GM03348 (cell line): ENCODE measurements around the gene CCBE1.
"Not testable (repeated sequence)": the region's sequence is repeated elsewhere in the genome, so short reads cannot be mapped to it uniquely, and the experiment has no call there.

Source experiments
- DNase-seq: peaks from one replicate; pipeline ENCODE4 v3.0.0; 2012; ENCODE audit warnings: low spot score

Gene CCBE1

DNA sequence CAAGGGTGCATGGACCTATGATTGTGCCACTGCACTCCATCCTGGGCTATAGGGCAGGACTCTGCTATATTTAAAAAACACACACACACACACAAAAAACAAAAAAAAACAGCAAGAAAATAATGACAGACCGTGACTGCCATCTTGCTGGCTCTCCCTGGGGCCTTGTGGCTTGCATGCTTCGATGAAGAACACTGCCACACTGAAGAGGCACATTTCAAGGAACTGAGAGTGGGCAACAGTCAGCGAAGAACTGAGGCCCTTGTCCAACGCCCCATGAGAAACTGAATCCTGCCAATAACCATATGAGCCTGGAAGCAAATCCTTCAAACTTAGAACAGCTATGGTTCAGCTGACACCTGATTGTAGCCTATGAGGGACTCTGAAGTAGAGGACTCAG, 158.1 kb downstream of the CCBE1 start:
- DNase-seq: no peak

DNA sequence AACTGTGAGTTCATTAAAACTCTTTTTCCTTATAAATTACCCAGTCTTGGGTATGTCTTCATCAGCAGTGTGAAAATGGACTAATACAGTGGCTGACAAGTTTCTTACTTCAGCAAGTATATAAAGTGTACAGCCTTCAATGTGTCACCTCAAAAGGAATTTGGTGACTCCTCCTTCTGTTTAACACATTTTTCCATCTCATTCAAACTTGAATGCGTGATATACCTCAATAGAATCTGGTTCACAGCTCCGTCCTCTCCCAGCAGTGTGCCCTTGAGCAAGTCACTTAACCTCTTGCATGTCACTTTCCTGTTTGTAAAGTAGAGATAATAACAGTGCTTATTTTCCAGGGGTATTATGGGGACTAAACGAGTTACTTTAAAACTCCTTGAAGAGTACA, 159.6 kb downstream of the CCBE1 start:
- DNase-seq: no peak

DNA sequence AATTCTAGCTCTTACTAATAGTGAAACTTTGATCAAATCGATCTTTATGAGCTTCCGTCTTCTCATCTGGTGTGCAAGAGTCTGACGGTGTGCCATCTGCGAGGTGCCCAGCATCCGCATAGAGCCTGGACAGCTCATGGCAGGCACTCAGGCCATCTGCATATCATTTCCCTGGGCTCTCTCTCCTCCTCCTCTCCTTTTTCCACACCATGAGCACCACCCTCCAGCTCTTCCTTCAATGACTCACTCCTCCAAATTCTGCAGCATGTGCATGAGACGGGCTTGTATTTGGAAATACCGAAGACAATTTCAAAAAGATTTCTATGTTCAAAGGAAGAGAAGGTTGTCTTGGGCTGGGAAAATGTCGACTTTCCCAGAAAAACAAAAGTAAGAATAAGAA, 161.1 kb downstream of the CCBE1 start:
- DNase-seq: peak; percentile 88

DNA sequence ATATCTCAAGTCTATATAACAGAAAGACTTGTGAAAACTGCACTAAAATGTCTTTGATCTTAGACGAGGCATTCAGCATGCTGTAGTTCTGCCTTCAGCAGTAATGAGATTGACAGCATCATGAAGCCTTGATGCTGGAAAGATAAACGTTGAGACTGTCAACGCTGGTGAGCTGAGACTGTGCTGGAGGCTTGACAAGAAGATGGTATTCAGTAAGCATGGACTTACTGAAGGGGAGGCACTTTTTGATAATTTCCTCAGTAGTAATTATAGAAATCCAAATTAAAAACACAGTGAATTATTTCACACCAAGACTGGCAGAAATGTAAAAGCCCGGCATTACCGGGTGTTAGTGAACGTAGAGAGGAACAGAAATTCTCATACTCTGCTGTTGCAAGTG, 162.2 kb downstream of the CCBE1 start:
- no peak for DNase-seq

DNA sequence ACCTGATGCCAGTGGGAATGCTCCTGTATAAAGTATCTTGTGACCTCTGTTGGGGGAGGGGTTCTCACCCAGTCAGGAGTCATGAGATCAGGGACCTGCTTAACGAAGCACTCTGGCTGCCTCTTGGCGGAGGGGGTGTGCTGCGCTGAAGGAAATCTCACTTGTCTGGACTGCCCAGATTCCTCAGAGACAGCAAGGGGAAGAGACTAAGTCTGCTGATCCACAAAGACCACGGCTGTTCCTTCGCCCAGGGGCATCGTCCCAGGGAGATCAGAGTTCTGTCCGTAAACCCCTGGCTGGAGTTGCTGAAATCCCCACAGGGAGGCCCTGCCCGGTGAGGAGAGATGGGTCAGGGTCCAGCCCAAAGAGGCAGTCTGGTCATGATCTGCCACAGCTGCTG, 168.4 kb downstream of the CCBE1 start:
- DNase-seq: no peak

DNA sequence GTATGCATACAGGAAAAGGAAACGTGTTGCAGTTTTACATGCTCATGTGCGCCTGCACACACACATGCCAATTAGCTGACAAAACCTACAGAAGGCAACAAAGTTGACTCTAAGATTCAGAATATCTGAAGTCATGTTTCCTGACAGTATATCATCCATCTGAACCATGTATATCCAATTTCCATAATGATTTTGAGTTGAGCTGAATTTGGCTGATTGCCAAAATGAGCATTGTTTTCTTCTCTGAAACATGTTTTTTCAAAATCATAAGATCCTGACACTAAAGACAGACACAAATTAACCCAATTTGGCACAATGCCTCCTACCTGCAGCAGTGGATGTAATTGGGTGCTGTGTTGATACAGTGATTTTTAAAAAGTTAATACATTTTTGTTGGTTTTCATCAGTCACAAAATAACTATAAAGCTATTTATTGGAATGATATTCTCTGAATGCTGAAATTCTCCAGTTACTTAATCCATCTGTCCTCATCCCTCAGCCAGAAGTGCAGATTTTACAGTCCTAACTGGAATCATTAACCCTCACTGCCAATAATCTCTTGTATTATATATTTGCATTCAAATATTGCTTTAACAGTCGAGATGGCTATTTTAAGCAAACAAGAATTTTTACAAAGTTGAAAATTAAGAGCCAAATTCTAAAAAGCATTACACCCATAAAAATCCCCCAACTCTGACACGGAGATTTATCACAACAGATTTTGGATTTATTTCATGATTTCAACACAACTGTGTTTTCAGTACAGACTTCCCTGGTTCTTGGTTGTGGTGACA, 176.5 kb downstream of the CCBE1 start:
- DNase-seq: no peak

DNA sequence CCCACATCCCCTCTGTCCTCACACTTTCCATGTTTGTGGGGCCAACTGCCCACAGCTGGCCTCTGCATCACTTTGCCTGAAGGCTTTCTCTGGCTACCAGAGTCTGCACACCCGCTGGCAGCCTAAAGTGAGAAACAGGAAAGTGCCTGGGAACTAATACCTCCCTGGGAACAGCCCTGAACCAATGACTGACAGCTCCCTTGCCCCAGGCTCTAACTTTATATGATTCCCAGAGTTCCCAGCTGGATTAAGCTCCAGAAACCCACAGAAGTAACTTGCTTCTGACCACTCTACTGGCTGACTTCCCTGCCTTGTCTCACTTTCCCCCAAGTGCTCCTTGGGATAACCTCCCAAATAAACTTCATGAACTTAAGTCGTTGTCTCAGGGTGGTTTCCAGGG, 178.5 kb downstream of the CCBE1 start:
- no peak for DNase-seq

DNA sequence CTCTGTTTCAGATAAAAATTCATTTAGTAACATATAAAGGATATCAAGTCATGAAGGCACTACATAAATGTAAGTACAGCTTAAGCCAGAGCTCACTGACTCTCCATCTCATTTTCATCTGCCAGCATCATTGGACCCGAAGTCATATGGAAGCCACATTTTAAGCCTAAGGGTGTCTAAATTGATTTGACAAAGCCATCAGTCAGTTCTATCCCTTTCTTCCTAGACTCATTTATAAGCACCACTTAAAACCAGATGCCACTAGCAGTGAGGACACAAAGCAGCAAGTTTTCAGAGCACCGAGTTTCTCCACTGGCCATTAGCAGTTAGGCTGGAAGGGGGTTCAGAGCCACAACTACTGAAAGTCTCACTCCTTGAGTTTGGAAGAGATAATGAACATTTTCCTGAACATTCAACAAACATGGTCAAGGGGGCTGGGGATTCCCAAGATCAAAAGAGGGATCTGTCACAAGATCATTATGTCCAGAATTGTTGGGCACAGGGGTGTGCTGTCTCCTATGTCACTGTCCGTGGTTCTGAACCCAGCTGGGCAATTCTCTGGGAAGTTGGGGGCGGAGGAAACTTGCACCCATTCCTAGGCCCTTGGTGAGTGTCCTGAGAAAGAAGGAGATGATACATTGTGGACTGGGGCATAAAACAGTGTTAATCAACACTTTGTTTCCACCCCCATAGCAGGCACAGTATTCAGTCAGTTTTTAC, 179.6 kb downstream of the CCBE1 start:
- DNase-seq: peak; percentile 34

DNA sequence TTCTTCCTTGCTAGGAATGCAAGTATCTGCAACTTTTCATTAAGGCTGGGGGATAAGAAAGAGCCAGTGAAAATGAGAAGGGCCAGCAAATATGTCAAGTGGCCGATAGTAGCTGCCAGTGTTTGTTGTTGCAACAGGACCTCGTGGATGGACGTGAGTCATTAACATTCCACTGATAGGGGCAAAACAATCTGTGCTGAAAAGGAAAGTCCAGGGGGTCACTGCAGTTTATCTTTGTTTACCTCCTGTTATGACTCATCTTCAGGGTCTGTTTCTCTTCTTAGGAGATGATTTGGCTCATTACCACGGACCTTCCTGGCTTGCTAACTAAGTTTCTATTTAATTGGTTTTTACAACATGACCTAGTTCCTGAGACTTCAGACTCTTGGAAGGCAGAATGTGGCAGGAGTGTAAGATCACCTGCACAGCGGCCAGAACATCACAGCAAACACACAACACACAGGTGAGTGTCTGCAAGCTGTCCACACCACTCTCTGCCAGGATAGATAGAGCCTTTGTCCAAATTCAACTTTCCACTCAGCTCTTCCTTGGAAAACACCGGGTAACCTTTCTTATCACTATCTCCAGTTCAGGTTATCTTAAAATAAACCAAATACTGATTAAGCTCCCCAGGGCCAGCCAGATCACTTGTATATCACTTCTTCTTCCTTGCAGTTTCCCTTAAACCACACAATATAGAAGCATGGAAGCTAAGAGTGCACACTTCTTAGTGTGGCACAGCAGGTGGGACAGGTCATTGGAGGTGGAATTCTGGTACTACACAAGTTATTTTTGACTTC, 180.7 kb downstream of the CCBE1 start:
- peak; percentile 74 for DNase-seq

DNA sequence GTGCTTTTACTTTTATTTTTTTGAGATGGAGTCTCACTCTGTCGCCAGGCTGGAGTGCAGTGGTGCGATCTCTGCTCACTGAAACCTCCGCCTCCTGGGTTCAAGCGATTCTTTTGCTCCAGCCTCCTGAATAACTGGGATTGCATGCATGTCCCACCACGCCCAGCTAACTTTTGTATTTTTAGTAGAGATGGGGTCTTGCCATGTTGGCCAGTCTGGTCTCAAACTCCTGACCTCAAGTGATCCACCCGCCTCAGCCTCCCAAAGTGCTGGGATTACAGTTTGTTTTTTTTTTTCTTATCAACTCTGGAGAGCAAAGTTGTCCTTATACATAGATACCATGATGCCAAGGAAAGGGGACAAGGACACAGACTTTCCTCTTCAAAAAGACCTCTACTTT, 181.3 kb downstream of the CCBE1 start:
- DNase-seq: not testable (repeated sequence)

DNA sequence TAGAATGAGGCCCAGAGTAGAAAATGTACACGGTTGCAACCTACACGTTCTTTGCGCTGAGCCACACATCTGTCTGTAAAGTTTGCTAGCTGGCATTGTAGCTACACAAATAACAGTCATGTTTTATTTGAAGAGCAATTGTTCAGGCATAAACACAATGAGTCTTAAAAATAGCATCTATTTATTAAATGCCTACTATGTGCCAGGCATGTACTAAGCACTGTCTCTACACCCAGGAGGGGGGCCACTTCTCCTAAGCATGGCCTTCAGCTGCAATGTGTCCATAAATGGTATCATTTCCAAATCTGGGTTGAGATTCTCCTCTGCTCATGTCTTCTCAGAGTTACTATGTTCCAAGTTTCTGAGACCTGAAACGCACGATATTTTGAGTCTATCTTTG, 182.1 kb downstream of the CCBE1 start:
- DNase-seq: no peak

DNA sequence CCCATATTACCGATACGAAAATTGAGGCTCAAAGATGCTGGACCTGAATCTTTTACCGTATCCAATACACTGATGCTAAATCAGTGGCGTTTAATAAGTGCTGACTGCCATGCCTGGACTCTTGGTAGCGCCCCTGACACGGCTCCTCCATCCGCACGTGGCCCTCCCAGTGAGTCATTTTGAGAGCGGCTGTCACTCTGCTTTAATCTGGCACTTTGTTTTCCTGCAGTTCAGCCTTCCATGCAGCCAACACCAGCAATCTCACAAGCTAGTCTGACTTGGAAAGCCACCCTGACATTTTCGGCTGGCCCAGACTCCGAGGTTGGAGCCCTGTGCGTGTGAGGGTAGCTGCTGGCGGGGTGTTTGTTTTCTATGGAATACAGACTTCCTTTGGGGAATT, 183.0 kb downstream of the CCBE1 start:
- DNase-seq: peak; percentile 72

DNA sequence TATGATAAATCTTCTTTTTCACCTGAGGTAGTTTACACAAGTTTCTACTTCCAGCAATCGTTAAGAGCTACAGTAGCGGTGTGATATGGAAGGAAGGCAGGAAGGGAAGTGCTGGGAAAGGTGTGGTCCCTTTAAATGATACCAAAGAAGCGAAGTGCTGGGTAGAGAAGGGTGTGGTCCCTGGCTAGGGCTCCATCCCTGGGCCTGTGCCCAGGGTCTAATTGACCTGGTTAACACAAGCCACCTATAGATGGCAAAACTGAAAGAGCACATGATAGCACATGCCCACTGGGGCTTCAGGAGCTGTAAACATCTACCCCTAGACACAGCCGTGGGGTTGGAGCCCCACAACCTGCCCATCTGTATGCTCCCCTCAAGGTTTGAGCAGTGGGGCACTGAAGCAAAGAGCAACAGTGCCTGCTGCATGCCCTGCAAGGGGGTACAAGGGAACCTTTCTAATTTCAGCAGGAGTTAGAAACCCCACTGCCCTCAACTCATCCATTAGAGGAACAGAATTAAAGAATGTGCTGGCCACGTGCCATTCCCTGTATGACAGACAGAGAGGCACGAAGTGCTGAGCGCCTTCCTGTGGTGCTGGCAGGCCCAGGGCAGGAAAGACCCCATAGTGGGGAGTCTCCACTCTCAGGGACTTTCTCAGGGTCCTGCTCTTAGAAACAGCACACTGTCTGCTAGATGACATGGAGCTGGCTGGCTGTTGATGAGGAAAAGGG, 185.0 kb downstream of the CCBE1 start:
- DNase-seq: no peak

DNA sequence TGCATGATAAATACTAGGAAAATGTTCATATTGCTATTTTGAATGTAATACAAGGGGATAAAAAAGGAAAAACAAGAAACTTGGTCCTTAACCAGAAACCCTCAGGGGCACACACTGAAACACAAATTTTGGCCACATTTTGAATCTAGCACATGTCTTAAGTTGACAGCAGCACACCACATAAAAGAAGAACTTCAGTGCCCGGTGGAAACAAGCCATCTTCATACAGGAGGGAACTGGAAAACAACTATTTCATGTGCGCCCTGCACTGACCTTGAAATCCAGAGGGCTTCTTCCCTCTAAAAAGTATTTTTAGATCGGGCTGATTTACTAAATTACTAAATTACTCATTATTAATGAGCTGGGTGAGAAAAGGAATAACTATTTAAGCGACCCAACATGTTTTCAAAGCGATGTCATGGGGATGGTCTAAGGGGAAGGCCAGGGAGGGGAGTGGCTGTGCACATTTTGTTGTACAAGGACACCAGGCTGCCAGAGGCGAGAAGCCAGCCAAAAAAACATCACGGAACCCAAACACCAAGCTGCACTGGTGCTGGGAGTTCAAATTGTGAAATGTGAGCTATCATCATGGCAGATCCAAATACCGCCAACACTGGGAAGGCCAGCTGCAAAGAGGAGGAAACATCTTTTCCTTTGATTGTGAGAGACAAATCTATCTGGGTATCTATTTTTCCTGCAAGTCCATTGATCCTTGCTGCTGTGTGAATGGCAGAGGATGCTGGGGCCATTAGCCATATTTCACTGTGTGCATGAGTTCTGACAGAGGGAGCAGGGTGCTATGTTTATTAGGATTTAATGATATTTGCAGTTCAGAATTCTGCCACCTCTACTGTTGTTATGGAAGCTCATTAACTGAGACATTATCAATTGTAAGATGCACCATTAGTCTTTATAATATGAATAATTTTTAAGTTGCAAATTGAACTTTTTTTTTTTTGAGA, 187.5 kb downstream of the CCBE1 start:
- DNase-seq: no peak

DNA sequence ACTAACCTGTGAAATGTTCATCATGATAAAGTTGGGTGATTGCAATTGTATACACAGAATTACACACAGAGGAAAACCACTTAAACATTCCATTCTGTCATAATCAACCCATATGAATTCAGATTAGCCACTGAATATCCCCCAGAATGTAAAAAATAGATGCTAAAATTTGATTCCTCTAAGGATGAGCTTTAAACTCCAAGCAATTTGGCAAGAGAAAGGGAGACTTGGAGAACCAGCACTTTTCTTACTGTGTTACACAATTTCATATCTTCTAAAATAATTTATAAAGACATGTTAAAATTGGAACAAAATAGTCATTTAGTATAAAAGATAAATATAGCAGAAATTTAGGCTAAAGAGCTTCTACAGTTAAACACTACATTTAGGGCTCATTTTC, 191.9 kb downstream of the CCBE1 start:
- peak; percentile 11 for DNase-seq

DNA sequence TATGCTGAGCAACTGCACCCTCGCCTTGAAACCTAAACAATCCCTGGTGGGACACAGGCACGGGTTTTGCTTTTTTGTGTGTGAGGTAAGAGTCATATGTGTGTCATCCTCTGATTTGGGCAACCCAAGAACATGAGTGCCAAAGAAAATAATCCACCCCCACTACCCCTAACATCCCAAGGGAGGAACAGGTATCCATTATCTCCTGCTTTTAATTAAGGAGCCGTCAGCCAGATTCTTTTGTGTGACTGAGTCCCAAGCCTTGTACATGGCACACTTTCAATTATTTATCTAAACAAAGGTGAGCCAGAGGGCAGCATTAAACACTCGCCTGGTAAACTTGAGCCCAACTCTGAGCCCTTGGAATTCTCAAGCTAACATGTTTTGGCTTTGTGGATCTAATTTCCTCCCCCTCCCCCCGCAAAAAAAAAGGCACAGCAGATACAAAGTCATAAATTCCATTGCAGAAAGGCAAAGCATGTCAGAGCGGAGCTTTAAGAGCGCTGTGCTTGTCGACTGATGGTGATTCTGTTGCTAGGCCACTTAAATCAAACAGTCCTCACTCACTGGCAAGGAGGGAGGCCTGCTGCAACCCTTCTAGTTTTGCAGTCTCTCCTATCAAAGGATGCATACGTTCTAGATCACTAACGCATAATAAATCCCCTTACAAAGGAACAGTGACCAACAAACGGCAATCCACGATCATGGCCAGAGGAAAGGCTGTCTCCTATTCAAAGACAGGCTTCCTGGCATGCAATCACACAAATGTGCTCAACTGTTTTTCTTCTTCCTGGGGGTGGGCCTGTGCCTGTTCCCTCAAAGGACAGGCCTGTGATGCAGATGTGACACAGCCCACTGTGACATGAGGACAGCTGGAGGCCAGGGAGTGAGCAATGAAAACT, 194.7 kb downstream of the CCBE1 start:
- DNase-seq: peak; percentile 73

DNA sequence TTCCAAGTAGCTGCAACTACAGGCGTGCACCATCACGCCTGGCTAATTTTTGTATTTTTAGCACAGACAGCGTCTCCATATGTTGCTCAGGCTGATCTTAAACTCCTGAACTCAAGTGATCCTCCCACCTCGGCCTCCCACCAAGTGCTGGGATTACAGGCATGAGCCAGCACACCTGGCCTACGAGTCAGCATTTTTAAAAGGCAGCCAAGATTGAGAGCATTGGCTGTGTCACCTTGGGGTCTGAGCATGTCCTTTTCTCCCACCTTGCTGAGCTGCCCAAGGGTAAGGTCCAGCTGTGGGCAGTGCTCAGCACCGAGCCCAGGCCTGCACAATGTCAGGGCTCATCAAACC, 195.3 kb downstream of the CCBE1 start:
- no peak for DNase-seq

DNA sequence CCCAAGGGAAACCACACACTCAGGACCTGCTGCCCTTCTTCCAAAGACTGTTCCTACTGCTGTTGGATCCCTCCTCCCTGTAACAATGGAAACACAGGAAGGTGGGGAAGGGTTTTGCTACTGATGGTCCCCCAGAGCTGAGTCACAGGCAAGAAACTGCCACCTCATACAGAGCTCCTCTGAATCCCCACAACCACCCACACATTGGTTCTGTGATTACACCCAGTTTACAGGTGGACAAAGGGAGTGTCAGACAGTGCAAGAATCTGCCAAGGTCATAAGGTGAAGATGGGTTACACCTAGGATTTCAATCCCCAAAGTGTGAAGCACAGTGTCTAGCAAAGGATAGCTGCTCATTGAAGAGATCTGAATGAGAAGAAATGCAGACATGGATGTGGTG, 196.5 kb downstream of the CCBE1 start:
- no peak for DNase-seq

DNA sequence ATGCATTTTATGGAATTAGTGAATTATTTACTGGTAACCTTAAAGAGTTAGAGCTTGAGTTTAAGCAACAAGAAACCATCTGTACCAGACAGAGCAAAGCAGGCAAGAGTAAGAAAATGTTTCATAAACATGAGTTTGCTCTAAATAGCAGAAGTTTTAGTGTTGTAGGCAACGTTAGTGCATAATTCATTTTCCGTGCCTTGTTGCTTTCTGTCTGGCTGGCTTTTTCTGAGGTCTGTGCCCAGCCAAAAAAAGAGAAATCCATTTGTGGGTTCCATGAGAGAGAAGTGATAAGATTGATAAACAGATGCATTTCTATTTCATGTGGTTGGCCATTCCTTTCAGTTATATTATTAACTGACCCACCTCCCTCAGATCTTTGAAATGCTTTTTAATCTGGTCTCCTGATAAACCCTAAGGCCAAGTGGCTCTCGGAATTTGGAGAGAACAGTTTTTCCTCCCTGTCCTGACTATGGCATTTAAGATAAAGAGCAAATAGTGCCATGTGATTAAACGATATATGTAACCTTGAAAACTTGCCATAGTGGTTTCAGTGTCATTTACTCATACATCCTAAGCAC, 198.6 kb downstream of the CCBE1 start:
- DNase-seq: no peak
